Type B pancreatic cell (in vitro differentiated cells): ENCODE data around the gene LCN10. TPM values are rescaled to one million over a fixed set of nuclear protein-coding genes. Genes with fewer than 3 reads are reported as not detected.
"Not testable (repeated sequence)": the region's sequence is repeated elsewhere in the genome, so short reads cannot be mapped to it uniquely, and the experiment has no call there.

Experiments
- DNase-seq: peaks from one replicate; pipeline ENCODE4 v3.0.0; 2021; ENCODE audit warnings: mixed read lengths; ENCODE audit not compliant: unreplicated experiment; ENCODE audit errors: extremely low spot score
- H3K27ac Mint-ChIP-seq: 2 replicates; pipeline ENCODE4 v1.8.0; 2021; ENCODE audit warnings: mild to moderate bottlenecking, mixed read lengths
- H3K27me3 Mint-ChIP-seq: 2 replicates; pipeline ENCODE4 v1.8.0; 2021; ENCODE audit warnings: mixed read lengths
- H3K36me3 Mint-ChIP-seq: 2 replicates; pipeline ENCODE4 v1.8.0; 2021; ENCODE audit warnings: mixed read lengths
- H3K4me1 Mint-ChIP-seq: one replicate; pipeline ENCODE4 v1.8.0; 2021; ENCODE audit warnings: mixed read lengths; ENCODE audit not compliant: unreplicated experiment
- H3K4me3 Mint-ChIP-seq: 2 replicates; pipeline ENCODE4 v1.8.0; 2021; ENCODE audit warnings: mild to moderate bottlenecking, mixed read lengths
- H3K9me3 Mint-ChIP-seq: 2 replicates; pipeline ENCODE4 v1.8.0; 2021; ENCODE audit warnings: mixed read lengths
- long read RNA-seq: library from polyadenylated mRNA; unstranded; transcript quantifications from one replicate; pipeline ENCODE4 v2.0.0, GENCODE V29; 2020
- total RNA-seq: library from RNA; stranded (reverse); gene quantifications from 2 replicates; pipeline ENCODE4 v1.2.1, GENCODE V29; 2021; ENCODE audit warnings: low replicate concordance
- TF ChIP-seq, protein P1 (sequence below): fragments of 200-600 bp; sonication (generic); conservative IDR thresholded peaks from 2 replicates; pipeline ENCODE4 v1.5.0; 2021; ENCODE audit warnings: antibody characterized with exemption, mild to moderate bottlenecking

The LCN10 gene
- not detected in 2 replicates for total RNA-seq
- long read RNA-seq: 0 reads

DNA sequence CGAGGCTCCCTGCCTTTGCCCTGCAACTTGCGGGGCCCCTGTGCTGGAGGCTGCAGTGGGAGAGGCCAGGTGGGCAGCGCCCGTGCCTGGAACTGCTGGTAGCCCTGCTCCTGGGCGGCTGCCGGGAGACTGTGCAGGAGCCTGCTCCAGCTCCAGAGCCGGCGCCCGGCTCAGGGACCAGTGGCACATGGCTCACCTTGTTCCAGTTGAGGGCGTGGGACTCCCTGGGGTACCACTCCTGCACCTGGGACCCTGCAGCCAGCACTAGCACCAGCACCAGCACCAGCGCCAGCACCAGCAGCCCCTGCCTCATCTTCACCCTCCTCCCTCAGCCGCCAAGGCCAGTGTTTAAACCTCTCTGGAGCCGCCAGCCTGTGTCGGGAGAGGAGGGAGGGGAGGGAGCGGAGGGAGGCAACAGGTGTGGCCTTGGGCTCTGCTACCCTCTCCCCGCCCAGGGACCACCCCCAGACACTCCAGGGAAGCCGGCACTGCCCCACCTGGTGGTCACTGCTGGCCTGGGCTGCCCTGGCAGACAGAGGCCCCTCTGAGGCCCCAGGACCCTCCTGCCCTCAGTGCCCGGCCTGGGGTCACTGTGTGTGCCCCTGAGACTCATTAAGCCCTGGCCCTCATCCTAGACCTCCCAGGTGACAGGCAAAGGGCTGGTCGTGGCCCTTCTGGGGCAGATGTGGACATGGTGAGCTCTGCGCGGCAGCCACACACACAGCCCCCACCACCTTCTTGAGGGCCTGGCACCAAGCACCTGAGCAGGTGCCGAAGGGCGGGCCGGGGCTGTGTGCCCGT lies at the start of gene LCN10:
Gene LCN10, minus strand, starts transcription at position 350 of the 801 bp plus-strand sequence. Its CDS starts 37 bp downstream, at position 313.
- H3K27me3 Mint-ChIP-seq: peaks cover 3% of the 10 kb centered on the region

DNA sequence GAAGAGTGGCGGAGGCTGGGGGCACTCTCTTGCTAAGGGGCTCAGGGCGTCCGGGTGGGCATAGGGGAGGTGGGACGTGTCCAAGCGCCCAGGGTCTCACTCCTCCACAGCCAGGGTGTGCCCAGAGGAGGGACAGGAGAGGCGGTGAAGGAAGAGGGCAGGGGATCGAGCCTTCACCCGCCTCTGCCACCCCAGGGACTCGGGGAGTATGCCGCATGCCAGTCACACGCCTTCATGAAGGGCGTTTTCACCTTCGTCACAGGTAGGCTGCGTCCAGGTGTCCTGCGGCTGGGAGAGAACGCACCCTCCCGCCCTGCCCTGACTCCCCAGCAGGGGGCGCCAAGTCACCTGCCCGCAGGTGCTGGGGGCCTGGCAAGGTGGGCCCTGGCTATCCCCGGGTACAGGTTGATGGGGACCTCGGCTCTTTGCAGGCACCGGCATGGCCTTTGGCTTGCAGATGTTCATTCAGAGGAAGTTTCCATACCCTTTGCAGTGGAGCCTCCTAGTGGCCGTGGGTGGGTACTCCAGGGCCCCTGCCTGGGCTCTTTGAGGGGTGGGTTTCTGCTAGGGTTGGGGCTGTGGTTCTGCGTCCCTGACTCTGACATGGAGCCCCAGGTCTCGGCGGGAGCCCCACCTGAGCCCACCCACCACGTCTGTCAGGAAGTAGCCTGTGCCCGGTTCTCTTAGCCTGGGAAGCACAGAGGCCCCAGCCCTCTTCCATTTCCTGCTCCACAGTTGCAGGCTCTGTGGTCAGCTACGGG lies 49.0 kb upstream of the LCN10 start:
- Mint-ChIP-seq H3K36me3 (no peaks in the 10 kb centered on the region), H3K4me1 (peaks cover 44% of the 10 kb centered on the region), H3K27ac (peak overlapping the region; percentile 95), H3K4me3 (peak overlapping the region; percentile 89), H3K9me3 (no peaks in the 10 kb centered on the region), H3K27me3 (peaks cover 7% of the 10 kb centered on the region)
- TF ChIP-seq, protein P1, sequence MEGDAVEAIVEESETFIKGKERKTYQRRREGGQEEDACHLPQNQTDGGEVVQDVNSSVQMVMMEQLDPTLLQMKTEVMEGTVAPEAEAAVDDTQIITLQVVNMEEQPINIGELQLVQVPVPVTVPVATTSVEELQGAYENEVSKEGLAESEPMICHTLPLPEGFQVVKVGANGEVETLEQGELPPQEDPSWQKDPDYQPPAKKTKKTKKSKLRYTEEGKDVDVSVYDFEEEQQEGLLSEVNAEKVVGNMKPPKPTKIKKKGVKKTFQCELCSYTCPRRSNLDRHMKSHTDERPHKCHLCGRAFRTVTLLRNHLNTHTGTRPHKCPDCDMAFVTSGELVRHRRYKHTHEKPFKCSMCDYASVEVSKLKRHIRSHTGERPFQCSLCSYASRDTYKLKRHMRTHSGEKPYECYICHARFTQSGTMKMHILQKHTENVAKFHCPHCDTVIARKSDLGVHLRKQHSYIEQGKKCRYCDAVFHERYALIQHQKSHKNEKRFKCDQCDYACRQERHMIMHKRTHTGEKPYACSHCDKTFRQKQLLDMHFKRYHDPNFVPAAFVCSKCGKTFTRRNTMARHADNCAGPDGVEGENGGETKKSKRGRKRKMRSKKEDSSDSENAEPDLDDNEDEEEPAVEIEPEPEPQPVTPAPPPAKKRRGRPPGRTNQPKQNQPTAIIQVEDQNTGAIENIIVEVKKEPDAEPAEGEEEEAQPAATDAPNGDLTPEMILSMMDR: peak; percentile 96
- DNase-seq: peak; percentile 81

More for the DNA sequence above, at the start of gene LCN10:
- TF ChIP-seq, protein P1: peak; percentile 61
- no peak within 1 kb of the TSS for H3K27ac Mint-ChIP-seq
- H3K36me3 Mint-ChIP-seq: no peaks in the 10 kb centered on the region
- H3K4me1 Mint-ChIP-seq: no peaks in the 10 kb centered on the region
- no peak for DNase-seq
- no peak within 1 kb of the TSS for H3K4me3 Mint-ChIP-seq
- no peaks in the 10 kb centered on the region for H3K9me3 Mint-ChIP-seq

DNA sequence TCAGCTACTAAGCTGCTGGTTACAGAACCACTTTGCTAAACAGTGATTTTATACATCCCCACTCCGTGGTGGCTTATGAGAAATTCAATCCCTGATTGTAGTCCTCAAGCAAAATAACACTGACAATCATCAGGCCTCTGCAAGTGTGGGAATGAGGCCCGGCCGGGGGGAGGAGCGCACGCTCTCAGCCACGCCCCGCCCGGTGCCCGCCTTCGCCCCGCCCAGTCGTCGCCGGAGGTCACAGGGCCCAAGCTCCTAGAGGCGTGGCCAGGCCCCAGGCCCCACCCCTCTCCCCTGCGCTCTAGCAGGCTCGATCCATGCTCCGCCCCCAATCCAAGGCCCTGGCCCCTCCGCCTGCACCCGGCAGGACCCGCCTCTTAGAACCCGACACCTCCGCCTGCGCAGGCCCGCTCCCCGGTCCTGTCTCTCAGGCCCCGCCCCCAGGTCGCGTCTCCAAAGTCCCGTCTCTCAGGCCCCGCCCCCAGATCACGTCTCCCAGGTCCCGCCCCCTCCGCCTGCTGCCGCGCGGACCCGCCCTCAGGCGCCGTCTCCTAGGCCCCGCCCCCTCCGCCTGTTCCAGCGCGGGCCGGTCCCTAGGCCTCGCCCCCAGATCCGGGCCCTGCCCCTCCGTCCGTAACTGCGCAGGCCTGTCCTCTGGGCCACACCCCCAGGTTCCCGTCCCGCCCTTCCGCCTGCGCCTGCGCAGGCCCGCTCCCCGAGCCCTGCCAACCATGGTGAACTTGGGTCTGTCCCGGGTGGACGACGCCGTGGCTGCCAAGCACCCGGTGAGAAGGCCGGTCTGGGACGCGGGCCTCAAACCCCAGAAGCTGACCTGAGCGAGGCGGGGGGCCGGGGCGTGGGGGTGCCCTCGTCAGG lies 48.1 kb upstream of the LCN10 start, which contains the start of gene TMEM141:
Gene TMEM141, plus strand, starts transcription at position 705 of the 876 bp plus-strand sequence. Its CDS starts 27 bp downstream, at position 732.
- Mint-ChIP-seq H3K27me3 (peaks cover 9% of the 10 kb centered on the region), H3K4me3 (peak within 1 kb of the TSS; percentile 89), H3K27ac (peak within 1 kb of the TSS; percentile 95), H3K4me1 (peaks cover 36% of the 10 kb centered on the region), H3K36me3 (no peaks in the 10 kb centered on the region), H3K9me3 (no peaks in the 10 kb centered on the region)
- peak; percentile 100 for DNase-seq
- TF ChIP-seq, protein P1: no peak

DNA sequence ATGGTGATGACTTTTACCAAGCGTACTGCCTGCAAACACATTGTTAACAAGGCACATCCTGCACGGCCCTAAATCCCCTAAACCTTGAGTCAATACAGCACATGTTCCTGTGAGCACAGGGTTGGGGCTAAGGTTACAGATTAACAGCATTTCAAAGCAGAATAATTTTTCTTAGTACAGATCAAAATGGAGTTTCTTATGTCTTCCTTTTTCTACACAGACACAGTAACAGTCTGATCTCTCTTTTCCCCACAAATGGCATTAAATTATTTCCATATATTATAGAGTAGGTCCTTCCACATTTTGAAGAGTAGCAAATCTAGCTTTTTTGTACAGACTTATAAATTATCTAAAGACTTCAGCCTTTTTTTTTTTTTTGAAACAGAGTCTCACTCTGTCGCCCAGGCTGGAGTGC lies 46.8 kb upstream of the LCN10 start:
- Mint-ChIP-seq H3K4me3 (peak overlapping the region; percentile 13), H3K27me3 (peaks cover 9% of the 10 kb centered on the region), H3K4me1 (peaks cover 35% of the 10 kb centered on the region), H3K36me3 (no peaks in the 10 kb centered on the region), H3K27ac (peak overlapping the region; percentile 67), H3K9me3 (no peaks in the 10 kb centered on the region)
- TF ChIP-seq, protein P1: no peak
- no peak for DNase-seq

DNA sequence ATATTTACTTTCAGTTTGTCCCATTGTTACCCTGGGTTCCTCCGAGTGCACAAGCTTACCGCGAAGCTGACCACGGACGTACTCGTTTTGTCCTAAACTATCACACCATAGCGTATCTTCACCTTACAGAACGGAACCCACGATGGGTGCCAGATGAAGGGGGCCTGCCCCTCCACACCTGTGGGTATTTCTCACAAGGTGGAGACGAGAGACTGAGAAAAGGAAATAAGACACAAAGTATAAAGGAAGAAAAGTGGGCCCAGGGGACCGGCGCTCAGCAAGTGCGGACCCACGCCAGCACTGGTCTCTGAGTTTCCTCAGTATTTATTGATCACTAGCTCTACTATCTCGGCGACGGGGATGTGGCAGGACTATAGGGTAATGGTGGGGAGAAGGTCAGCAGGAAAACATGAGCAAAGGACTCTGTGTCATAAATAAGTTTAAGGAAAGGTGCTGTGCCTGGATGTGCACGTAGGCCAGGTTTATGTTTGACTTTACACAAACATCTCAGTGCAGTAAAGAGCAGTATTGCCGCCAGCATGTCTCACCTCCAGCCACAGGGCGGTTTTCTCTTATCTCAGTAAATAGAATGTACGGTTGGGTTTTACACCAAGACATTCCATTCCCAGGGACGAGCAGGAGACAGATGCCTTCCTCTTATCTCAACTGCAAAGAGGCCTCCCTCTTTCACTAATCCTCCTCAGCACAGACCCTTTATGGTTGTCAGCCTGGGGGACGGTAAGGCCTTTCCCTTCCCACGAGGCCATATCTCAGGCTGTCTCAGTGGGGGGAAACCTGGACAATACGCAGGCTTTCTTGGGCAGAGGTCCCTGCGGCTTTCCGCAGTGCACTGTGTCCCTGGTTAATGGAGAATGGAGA lies 46.1 kb upstream of the LCN10 start:
- not testable (repeated sequence) for H3K36me3 Mint-ChIP-seq, H3K9me3 Mint-ChIP-seq, H3K27me3 Mint-ChIP-seq, DNase-seq
- Mint-ChIP-seq H3K4me1 (peaks cover 35% of the 10 kb centered on the region), H3K27ac (peak overlapping the region; percentile 67), H3K4me3 (peak overlapping the region; percentile 49)
